Glutamatergic neuron (in vitro differentiated cells): ENCODE data around the gene ARFGAP3. TPM values are rescaled to one million over a fixed set of nuclear protein-coding genes. Genes with fewer than 3 reads are reported as not detected.

Experiments used
- DNase-seq: peaks from one replicate; pipeline ENCODE4 v3.0.0; 2022
- H3K27ac Mint-ChIP-seq: one replicate; pipeline ENCODE4 v1.8.0; 2020; ENCODE audit warnings: mild to moderate bottlenecking, mixed read lengths, inconsistent platforms; ENCODE audit not compliant: unreplicated experiment
- H3K27me3 Mint-ChIP-seq: one replicate; pipeline ENCODE4 v1.8.0; 2020; ENCODE audit warnings: mild to moderate bottlenecking, moderate library complexity, mixed read lengths, inconsistent platforms; ENCODE audit not compliant: unreplicated experiment
- H3K36me3 Mint-ChIP-seq: one replicate; pipeline ENCODE4 v1.8.0; 2020; ENCODE audit warnings: mild to moderate bottlenecking, mixed read lengths, inconsistent platforms; ENCODE audit not compliant: unreplicated experiment
- H3K4me1 Mint-ChIP-seq: one replicate; pipeline ENCODE4 v1.8.0; 2020; ENCODE audit warnings: mild to moderate bottlenecking, low read depth, mixed read lengths, inconsistent platforms; ENCODE audit not compliant: unreplicated experiment
- H3K4me3 Mint-ChIP-seq: one replicate; pipeline ENCODE4 v1.8.0; 2020; ENCODE audit warnings: mild to moderate bottlenecking, mixed read lengths, inconsistent platforms; ENCODE audit not compliant: unreplicated experiment
- H3K9me3 Mint-ChIP-seq: one replicate; pipeline ENCODE4 v1.8.0; 2020; ENCODE audit warnings: mild to moderate bottlenecking, moderate library complexity, mixed read lengths, inconsistent platforms; ENCODE audit not compliant: unreplicated experiment
- CTCF ChIP-seq: fragments of 200-600 bp; sonication (generic); IDR thresholded peaks from one replicate; pipeline ENCODE4 v1.5.0; 2021; ENCODE audit not compliant: partially characterized antibody, unreplicated experiment
- total RNA-seq: library from RNA; stranded (reverse); fragmentation: NEBNext Ultra II Directional; extraction: Animal tissue kit (Norgen Biotek cat#: 25700); gene quantifications from one replicate; pipeline ENCODE4 v1.2.1, GENCODE V29; 2021; ENCODE audit not compliant: unreplicated experiment

ARFGAP3 gene
- total RNA-seq, 1 donor from 2014 or later: 18.4 TPM

- Mint-ChIP-seq H3K27me3 (peaks cover 1% of the 10 kb centered on the region), H3K27ac (no peak overlapping the region)
These were observed 37.5 kb downstream of the ARFGAP3 start for GRCh38 chr22:42819412-42820044.

GRCh38 chr22:42817556-42817955, 39.5 kb downstream of the ARFGAP3 start:
- DNase-seq: no peak
- no peak overlapping the region for H3K27ac Mint-ChIP-seq
- peaks cover 11% of the 10 kb centered on the region for H3K36me3 Mint-ChIP-seq
- TF ChIP-seq CTCF: no peak
- H3K4me1 Mint-ChIP-seq: peaks cover 9% of the 10 kb centered on the region
- H3K27me3 Mint-ChIP-seq: peaks cover 4% of the 10 kb centered on the region
- H3K9me3 Mint-ChIP-seq: no peaks in the 10 kb centered on the region
- no peak overlapping the region for H3K4me3 Mint-ChIP-seq

More at GRCh38 chr22:42819412-42820044, 37.5 kb downstream of the ARFGAP3 start:
- H3K9me3 Mint-ChIP-seq: no peaks in the 10 kb centered on the region
- no peak overlapping the region for H3K4me3 Mint-ChIP-seq
- no peak for TF ChIP-seq CTCF
- DNase-seq: no peak
- peaks cover 3% of the 10 kb centered on the region for H3K4me1 Mint-ChIP-seq
- H3K36me3 Mint-ChIP-seq: peaks cover 11% of the 10 kb centered on the region

GRCh38 chr22:42816336-42816735, 40.7 kb downstream of the ARFGAP3 start:
- Mint-ChIP-seq H3K9me3 (no peaks in the 10 kb centered on the region), H3K27me3 (peaks cover 2% of the 10 kb centered on the region), H3K36me3 (peaks cover 2% of the 10 kb centered on the region), H3K4me1 (peaks cover 19% of the 10 kb centered on the region), H3K27ac (no peak overlapping the region), H3K4me3 (no peak overlapping the region)
- no peak for TF ChIP-seq CTCF
- no peak for DNase-seq

- peaks cover 21% of the 10 kb centered on the region for H3K4me1 Mint-ChIP-seq
- no peak for DNase-seq
- no peak for TF ChIP-seq CTCF
- no peaks in the 10 kb centered on the region for H3K9me3 Mint-ChIP-seq
- no peak overlapping the region for H3K27ac Mint-ChIP-seq
- H3K36me3 Mint-ChIP-seq: no peaks in the 10 kb centered on the region
- H3K4me3 Mint-ChIP-seq: no peak overlapping the region
- H3K27me3 Mint-ChIP-seq: peaks cover 2% of the 10 kb centered on the region
These were observed 42.5 kb downstream of the ARFGAP3 start for GRCh38 chr22:42814616-42815015.

GRCh38 chr22:42814215-42814614, 42.9 kb downstream of the ARFGAP3 start:
- peaks cover 21% of the 10 kb centered on the region for H3K4me1 Mint-ChIP-seq

More at GRCh38 chr22:42814215-42814614, 42.9 kb downstream of the ARFGAP3 start:
- Mint-ChIP-seq H3K27ac (no peak overlapping the region), H3K9me3 (no peaks in the 10 kb centered on the region), H3K36me3 (no peaks in the 10 kb centered on the region), H3K27me3 (peaks cover 2% of the 10 kb centered on the region), H3K4me3 (no peak overlapping the region)
- no peak for TF ChIP-seq CTCF
- no peak for DNase-seq
